Suprapubic skin (tissue), 4 donors: ENCODE results near the gene GRID2. TPM values are rescaled to one million over a fixed set of nuclear protein-coding genes. Genes with fewer than 3 reads are reported as not detected.

Experiments used
- DNase-seq, 2 donors: peaks; one replicate each; pipeline ENCODE4 v3.0.0-alpha.2; 2019; ENCODE audit warnings: low spot score in 2 of 2
- H3K27ac ChIP-seq: fragments of 200-600 bp; sonication (generic); one replicate; pipeline ENCODE4 v1.5.1; 2019
- H3K27me3 ChIP-seq: fragments of 200-600 bp; sonication (generic); one replicate; pipeline ENCODE4 v1.5.1; 2019
- H3K36me3 ChIP-seq: fragments of 200-600 bp; sonication (generic); one replicate; pipeline ENCODE4 v1.5.1; 2019
- H3K4me1 ChIP-seq: fragments of 200-600 bp; sonication (generic); one replicate; pipeline ENCODE4 v1.5.1; 2019
- H3K4me3 ChIP-seq: fragments of 200-600 bp; sonication (generic); one replicate; pipeline ENCODE4 v1.5.1; 2019; ENCODE audit warnings: mild to moderate bottlenecking
- H3K9me3 ChIP-seq: fragments of 200-600 bp; sonication (generic); one replicate; pipeline ENCODE4 v1.5.1; 2019
- EP300 ChIP-seq: sonication (generic); formaldehyde crosslinking; IDR thresholded peaks from one replicate; pipeline ENCODE4 v1.6.1; 2017; ENCODE audit warnings: antibody characterized with exemption
- POLR2A ChIP-seq, 2 donors: fragments of 450-650 bp; IDR thresholded peaks; one replicate each; pipeline ENCODE4 v1.6.1; 2017; ENCODE audit warnings: antibody characterized with exemption in 2 of 2, mild to moderate bottlenecking in 2 of 2, moderate library complexity in 2 of 2
- POLR2AphosphoS5 ChIP-seq, 3 donors: sonication (generic); formaldehyde crosslinking; IDR thresholded peaks; one replicate each; pipeline ENCODE4 v1.6.1; 2017; ENCODE audit warnings: antibody characterized with exemption in 3 of 3
- WGBS: methylation state at CpG from one replicate; pipeline ENCODE4 v1.1.5; 2018; 5-methylcytosine and 5-hydroxymethylcytosine counted together
- total RNA-seq, 4 donors: library from RNA; depleted of rRNA; stranded (reverse); fragments of >200 nt; gene quantifications; one replicate each; pipeline ENCODE4 v1.1.0, GENCODE V29; 2016
- TF ChIP-seq, protein P1 (sequence below), 2 donors: fragments of 200-600 bp in 1 of 2; fragments of 450-650 bp in 1 of 2; sonication (generic) in 1 of 2; IDR thresholded peaks; one replicate each; pipeline ENCODE4 v1.5.1; 2016 to 2019; ENCODE audit warnings: antibody characterized with exemption in 2 of 2, mild to moderate bottlenecking in 1 of 2, moderate library complexity in 1 of 2

The GRID2 gene
- total RNA-seq, 4 donors from 2014 or later: not detected

DNA sequence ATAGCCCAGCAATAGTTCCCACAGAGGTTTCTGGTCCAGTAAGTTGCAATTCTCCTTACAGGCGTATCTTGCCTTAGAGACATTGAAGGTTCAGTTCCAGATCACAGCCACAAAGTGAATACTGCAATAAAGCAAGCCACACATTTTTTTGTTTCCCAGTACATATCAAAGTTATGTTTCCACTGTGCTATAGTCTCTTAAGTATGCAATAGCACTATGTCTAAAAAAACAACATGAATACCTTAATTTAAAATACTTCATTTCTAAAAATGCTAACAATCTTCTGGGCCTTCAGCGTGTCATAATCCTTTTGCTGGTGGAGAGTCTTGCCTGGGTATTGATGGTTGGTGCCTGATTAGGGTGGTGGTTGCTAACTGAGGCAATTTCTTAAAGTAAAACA is 659.1 kb downstream of the GRID2 start:
- H3K4me3 ChIP-seq: no peak overlapping the region
- H3K4me1 ChIP-seq: no peaks in the 10 kb centered on the region
- H3K27me3 ChIP-seq: no peaks in the 10 kb centered on the region
- no peak for DNase-seq
- H3K27ac ChIP-seq: no peak overlapping the region
- TF ChIP-seq, protein P1, sequence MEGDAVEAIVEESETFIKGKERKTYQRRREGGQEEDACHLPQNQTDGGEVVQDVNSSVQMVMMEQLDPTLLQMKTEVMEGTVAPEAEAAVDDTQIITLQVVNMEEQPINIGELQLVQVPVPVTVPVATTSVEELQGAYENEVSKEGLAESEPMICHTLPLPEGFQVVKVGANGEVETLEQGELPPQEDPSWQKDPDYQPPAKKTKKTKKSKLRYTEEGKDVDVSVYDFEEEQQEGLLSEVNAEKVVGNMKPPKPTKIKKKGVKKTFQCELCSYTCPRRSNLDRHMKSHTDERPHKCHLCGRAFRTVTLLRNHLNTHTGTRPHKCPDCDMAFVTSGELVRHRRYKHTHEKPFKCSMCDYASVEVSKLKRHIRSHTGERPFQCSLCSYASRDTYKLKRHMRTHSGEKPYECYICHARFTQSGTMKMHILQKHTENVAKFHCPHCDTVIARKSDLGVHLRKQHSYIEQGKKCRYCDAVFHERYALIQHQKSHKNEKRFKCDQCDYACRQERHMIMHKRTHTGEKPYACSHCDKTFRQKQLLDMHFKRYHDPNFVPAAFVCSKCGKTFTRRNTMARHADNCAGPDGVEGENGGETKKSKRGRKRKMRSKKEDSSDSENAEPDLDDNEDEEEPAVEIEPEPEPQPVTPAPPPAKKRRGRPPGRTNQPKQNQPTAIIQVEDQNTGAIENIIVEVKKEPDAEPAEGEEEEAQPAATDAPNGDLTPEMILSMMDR (IDR thresholded peaks at IDR 0.05): no peak
- no peak for TF ChIP-seq EP300
- TF ChIP-seq POLR2AphosphoS5 (IDR thresholded peaks at IDR 0.05): no peak
- no peak for TF ChIP-seq POLR2A (IDR thresholded peaks at IDR 0.05)
- no peaks in the 10 kb centered on the region for H3K36me3 ChIP-seq
- 98% methylated on average over 2 of the region's 2 CpGs for WGBS
- no peaks in the 10 kb centered on the region for H3K9me3 ChIP-seq

DNA sequence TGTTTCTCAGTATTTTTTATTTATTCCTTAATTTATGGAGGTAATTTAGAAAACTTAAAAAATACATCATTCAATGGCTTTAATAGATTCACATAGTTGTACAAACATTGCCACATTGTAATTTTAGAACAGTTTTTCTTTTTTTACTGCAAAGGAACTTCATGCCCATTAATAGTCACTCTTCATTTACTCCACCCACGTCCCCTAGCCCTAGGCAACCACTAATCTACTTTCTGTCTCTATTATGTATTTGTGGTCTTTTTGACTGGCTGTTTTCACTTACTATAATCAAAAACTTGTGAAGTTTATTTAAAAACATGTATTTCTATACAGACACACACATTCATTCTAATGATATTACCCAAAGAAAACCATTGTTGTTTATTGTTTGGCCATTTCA is 664.8 kb downstream of the GRID2 start:
- no peaks in the 10 kb centered on the region for H3K9me3 ChIP-seq
- 41% methylated on average over 1 of the region's 1 CpG for WGBS
- H3K4me3 ChIP-seq: no peak overlapping the region
- H3K27ac ChIP-seq: no peak overlapping the region
- no peak for TF ChIP-seq POLR2AphosphoS5 (IDR thresholded peaks at IDR 0.05)
- TF ChIP-seq, protein P1 (IDR thresholded peaks at IDR 0.05): no peak
- TF ChIP-seq EP300: no peak
- TF ChIP-seq POLR2A (IDR thresholded peaks at IDR 0.05): no peak
- no peaks in the 10 kb centered on the region for H3K27me3 ChIP-seq
- peaks cover 6% of the 10 kb centered on the region for H3K4me1 ChIP-seq
- no peaks in the 10 kb centered on the region for H3K36me3 ChIP-seq
- no peak for DNase-seq

DNA sequence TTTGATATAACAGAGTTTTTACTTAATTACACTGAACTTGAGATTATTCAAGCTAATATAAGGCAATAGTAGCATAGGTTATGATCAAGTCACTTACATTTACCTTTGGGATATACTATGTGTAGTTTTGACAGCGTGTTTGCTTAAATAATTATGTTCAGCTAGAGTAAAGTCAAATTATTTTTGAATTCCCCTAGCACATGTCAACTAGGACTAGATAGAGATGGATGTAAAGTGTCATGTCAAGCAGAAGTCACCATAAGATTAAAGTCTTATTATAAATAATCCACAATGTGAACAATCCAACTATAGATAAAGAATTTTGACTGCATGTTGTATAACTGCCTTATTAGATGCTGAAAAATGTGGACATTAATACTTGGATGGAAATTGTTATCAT is 665.2 kb downstream of the GRID2 start:
- Histone ChIP-seq H3K9me3 (no peaks in the 10 kb centered on the region), H3K27me3 (no peaks in the 10 kb centered on the region), H3K4me3 (no peak overlapping the region), H3K36me3 (no peaks in the 10 kb centered on the region), H3K4me1 (peaks cover 6% of the 10 kb centered on the region), H3K27ac (no peak overlapping the region)
- WGBS: 91% methylated on average over 1 of the region's 1 CpG
- no peak for DNase-seq
- TF ChIP-seq EP300 (no peak), POLR2AphosphoS5 (IDR thresholded peaks at IDR 0.05) (no peak), POLR2A (IDR thresholded peaks at IDR 0.05) (no peak)
- TF ChIP-seq, protein P1 (IDR thresholded peaks at IDR 0.05): no peak

DNA sequence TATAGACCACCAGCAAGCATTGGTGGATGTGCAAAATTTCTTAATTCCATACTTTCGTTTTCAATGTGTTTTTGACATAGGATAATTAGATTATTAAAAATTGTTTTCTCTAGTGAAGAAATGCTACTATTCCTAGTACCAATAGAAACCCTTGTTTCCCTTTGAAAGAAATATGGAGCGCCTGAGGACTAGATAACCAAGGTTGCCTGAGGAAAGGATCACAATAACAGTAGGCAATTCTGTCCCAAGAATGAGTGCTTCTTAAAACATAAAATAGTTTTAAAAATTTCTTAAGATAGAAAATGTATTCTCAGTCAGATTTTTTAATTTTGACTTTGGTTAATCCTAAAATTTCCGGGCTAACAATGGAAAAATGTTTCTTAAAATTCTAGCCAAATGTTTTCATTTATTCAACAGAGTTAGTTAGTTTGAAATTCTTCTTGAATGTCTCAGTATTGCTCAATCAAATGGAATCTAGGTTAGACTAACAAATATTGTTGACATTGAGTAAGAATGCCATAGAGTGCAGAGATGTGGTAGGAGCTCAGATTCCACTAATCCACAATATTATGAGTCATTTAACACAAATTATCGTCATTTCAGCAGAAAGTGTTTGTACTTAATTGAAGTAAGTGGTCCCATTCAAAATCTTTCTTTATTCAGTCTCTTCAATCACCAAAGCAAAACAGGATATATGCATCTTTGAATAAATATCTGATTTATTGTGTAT is 666.0 kb downstream of the GRID2 start:
- no peaks in the 10 kb centered on the region for H3K36me3 ChIP-seq
- WGBS: 54% methylated on average over 4 of the region's 4 CpGs
- H3K4me1 ChIP-seq: peaks cover 6% of the 10 kb centered on the region
- TF ChIP-seq EP300: no peak
- TF ChIP-seq, protein P1 (IDR thresholded peaks at IDR 0.05): no peak
- TF ChIP-seq POLR2AphosphoS5 (IDR thresholded peaks at IDR 0.05): no peak
- no peak for TF ChIP-seq POLR2A (IDR thresholded peaks at IDR 0.05)
- peak overlapping the region; percentile 27 for H3K27ac ChIP-seq
- H3K9me3 ChIP-seq: no peaks in the 10 kb centered on the region
- H3K4me3 ChIP-seq: no peak overlapping the region
- no peaks in the 10 kb centered on the region for H3K27me3 ChIP-seq
- no peak for DNase-seq

DNA sequence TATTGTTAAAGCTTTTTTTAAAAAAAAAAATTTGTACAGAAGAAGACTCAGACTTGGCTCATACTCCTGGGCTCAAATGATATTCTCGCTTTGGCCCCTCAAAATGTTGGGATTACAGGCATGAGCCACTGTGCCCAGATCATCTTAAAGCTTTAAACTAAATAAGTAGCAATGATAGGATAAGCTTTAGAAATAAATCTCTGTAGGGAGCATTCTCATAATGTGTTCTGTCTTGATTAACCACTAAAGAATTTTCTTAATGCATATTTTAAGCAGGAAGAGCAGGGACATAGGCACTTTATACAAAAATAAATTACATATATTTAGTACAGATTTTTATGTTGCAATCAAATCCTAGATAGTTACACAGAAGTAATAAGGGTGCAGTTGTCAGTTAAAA is 667.2 kb downstream of the GRID2 start:
- WGBS: 78% methylated on average over 1 of the region's 1 CpG
- Histone ChIP-seq H3K27me3 (no peaks in the 10 kb centered on the region), H3K36me3 (no peaks in the 10 kb centered on the region), H3K27ac (no peak overlapping the region), H3K9me3 (no peaks in the 10 kb centered on the region), H3K4me1 (peaks cover 6% of the 10 kb centered on the region), H3K4me3 (no peak overlapping the region)
- no peak for TF ChIP-seq POLR2AphosphoS5 (IDR thresholded peaks at IDR 0.05)
- TF ChIP-seq EP300: no peak
- no peak for TF ChIP-seq POLR2A (IDR thresholded peaks at IDR 0.05)
- TF ChIP-seq, protein P1 (IDR thresholded peaks at IDR 0.05): no peak
- DNase-seq: no peak
